Cardiac muscle cell (in vitro differentiated cells and primary cell): Measurements from ENCODE around the gene TEX261. TPM values are rescaled to one million over a fixed set of nuclear protein-coding genes. Genes with fewer than 3 reads are reported as not detected.
A peak's percentile ranks its signal among the peaks of the same experiment; 100 is the strongest.

Experiments used
- DNase-seq, 2 donors: peaks; one replicate each; pipeline versions ENCODE4 v3.0.0 to v3.0.0-alpha.2; 2010 to 2017; ENCODE audit warnings: low read depth in 1 of 2, low spot score in 1 of 2
- H3K27ac ChIP-seq: fragments of 200-600 bp; sonication (generic); 2 replicates; pipeline ENCODE4 v1.5.1; 2016
- H3K27me3 ChIP-seq: fragments of 200-600 bp; sonication (generic); 2 replicates; pipeline ENCODE4 v1.6.0; 2016; ENCODE audit warnings: control low read depth
- H3K36me3 ChIP-seq: fragments of 200-600 bp; sonication (generic); 2 replicates; pipeline ENCODE4 v1.5.1; 2016; ENCODE audit warnings: control low read depth
- H3K4me1 ChIP-seq: fragments of 200-600 bp; sonication (generic); 2 replicates; pipeline ENCODE4 v1.8.1; 2017; ENCODE audit warnings: low read depth, mild to moderate bottlenecking, mixed run types
- H3K4me3 ChIP-seq: fragments of 200-600 bp; sonication (generic); 2 replicates; pipeline ENCODE4 v1.5.1; 2016; ENCODE audit warnings: mild to moderate bottlenecking
- H3K9me3 ChIP-seq: fragments of 200-600 bp; sonication (generic); 2 replicates; pipeline ENCODE4 v1.5.1; 2017; ENCODE audit warnings: low read depth, mild to moderate bottlenecking, control low read depth
- polyA plus RNA-seq: library from polyadenylated mRNA; unstranded; fragments of >200 nt; fragmentation: Nextera tagmentation; extraction: Ambion mirVana; gene quantifications from 2 replicates; pipeline ENCODE4 v1.2.1, GENCODE V29; 2016
- total RNA-seq: library from RNA; depleted of rRNA; stranded (reverse); fragments of >200 nt; gene quantifications from 2 replicates; pipeline ENCODE4 v1.2.3, GENCODE V29; 2016
- TF ChIP-seq, protein P1 (sequence below): IDR thresholded peaks from 2 replicates; pipeline ENCODE4 v1.5.1; 2012; ENCODE audit warnings: low read depth, mild to moderate bottlenecking, low read length

TEX261 gene
- total and polyA plus RNA-seq, 2 experiments from 2014 or later, result 13.9 to 31.5 TPM

DNA sequence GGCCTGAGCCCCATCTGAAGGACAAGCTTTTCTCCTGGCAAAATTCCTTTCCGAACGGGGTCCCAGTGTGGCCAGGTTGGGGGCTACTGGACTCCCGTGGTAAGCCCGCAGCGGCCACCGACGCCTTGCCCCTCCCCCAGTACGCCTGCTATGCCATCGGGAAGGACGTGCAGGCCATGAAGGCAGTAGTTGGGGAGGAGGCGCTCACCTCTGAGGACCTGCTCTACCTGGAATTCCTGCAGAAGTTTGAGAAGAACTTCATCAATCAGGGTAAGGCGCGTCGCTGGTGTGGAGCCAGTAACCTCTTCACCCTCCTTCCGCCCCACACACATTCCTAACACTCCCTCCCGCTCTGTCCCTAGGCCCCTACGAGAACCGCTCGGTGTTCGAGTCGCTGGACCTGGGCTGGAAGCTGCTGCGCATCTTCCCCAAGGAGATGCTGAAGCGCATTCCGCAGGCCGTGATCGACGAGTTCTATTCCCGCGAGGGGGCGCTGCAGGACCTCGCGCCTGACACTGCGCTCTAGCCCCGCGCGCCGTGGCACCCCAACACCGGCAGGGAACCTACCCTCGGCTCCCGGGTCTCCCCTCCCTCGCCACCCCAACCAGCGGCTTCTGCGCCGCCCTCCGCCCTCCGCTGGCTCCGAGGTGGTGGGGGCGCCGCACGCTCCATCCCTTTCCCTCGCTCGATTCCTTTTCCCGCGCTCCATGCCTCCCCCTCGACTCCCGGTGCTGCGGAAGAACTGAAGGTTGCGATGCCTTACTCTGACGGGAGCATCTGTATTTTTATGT is 29.9 kb downstream of the TEX261 start:
- DNase-seq, result peak; percentile 72 to 81
- Histone ChIP-seq H3K36me3 (no peaks in the 10 kb centered on the region), H3K9me3 (no peaks in the 10 kb centered on the region), H3K27me3 (peaks cover 83% of the 10 kb centered on the region), H3K4me1 (no peaks in the 10 kb centered on the region), H3K27ac (no peak overlapping the region), H3K4me3 (peak overlapping the region; percentile 25)
- TF ChIP-seq, protein P1, sequence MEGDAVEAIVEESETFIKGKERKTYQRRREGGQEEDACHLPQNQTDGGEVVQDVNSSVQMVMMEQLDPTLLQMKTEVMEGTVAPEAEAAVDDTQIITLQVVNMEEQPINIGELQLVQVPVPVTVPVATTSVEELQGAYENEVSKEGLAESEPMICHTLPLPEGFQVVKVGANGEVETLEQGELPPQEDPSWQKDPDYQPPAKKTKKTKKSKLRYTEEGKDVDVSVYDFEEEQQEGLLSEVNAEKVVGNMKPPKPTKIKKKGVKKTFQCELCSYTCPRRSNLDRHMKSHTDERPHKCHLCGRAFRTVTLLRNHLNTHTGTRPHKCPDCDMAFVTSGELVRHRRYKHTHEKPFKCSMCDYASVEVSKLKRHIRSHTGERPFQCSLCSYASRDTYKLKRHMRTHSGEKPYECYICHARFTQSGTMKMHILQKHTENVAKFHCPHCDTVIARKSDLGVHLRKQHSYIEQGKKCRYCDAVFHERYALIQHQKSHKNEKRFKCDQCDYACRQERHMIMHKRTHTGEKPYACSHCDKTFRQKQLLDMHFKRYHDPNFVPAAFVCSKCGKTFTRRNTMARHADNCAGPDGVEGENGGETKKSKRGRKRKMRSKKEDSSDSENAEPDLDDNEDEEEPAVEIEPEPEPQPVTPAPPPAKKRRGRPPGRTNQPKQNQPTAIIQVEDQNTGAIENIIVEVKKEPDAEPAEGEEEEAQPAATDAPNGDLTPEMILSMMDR, result peak; percentile 79

DNA sequence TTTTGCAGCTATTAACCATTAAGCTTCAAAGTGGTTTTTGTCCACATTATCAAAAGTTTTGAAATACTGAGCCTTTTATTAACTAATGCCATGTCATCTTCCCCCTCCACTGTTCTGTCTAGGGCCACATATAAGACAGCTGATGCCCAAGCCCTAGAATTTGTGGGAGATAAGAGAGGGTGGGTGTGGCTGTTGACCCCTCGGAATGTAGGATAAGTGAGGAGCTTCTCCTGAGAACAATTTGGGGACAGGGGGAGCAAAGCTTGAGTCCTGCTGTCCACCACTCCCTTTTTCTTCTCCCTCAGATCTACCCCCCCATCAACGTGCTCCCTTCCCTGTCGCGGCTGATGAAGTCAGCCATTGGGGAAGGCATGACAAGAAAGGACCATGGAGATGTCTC is 30.5 kb downstream of the TEX261 start:
- TF ChIP-seq, protein P1, result no peak
- no peak overlapping the region for H3K4me3 ChIP-seq
- H3K4me1 ChIP-seq, result no peaks in the 10 kb centered on the region
- peaks cover 79% of the 10 kb centered on the region for H3K27me3 ChIP-seq
- no peak overlapping the region for H3K27ac ChIP-seq
- no peaks in the 10 kb centered on the region for H3K9me3 ChIP-seq
- no peaks in the 10 kb centered on the region for H3K36me3 ChIP-seq
- no peak for DNase-seq

DNA sequence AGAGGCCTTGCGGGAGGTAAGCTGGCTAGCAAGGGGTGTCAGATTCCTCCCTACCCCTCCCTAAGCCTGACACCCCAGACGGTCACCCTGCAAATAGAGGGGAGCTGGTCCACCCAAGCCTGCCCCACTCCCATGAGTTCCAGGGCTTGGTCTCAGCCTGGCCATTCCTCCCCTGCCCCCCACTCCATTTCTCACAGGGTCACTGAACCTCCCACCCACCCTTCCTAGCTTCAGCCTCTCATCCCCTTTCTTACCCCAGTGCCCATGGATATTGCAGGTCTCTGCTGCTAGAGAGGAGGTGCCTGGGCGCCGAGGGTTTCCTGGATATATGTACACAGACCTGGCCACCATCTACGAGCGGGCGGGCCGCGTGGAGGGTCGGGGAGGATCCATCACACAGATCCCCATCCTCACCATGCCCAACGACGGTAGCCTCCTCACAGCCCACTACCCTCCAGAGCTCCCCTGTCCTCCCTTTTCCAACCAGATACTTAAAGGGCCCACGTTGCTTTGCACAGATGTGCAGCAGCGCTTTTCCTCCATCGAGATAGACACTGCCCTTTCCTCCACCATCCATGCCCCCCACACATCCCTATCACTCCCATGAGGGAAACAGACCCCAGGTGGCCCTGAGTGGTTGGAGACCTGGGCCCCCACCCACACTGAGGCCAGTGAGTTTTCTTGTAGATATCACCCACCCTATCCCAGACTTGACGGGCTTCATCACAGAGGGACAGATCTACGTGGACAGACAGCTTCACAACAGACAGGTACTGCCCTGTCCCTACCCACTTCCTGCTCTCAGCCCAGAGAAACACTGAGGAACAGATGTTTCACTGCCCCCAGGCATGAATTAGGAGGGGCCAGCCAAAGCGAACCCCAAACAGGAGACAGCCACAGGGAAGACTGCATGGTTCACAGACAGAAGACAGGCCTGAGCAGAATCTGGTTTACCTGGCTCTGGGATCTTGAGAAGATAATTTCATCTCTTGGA is 31.5 kb downstream of the TEX261 start:
- Histone ChIP-seq H3K4me1 (no peaks in the 10 kb centered on the region), H3K9me3 (no peaks in the 10 kb centered on the region), H3K4me3 (no peak overlapping the region), H3K27ac (no peak overlapping the region), H3K36me3 (no peaks in the 10 kb centered on the region), H3K27me3 (peaks cover 75% of the 10 kb centered on the region)
- DNase-seq, result no peak
- TF ChIP-seq, protein P1, result no peak

DNA sequence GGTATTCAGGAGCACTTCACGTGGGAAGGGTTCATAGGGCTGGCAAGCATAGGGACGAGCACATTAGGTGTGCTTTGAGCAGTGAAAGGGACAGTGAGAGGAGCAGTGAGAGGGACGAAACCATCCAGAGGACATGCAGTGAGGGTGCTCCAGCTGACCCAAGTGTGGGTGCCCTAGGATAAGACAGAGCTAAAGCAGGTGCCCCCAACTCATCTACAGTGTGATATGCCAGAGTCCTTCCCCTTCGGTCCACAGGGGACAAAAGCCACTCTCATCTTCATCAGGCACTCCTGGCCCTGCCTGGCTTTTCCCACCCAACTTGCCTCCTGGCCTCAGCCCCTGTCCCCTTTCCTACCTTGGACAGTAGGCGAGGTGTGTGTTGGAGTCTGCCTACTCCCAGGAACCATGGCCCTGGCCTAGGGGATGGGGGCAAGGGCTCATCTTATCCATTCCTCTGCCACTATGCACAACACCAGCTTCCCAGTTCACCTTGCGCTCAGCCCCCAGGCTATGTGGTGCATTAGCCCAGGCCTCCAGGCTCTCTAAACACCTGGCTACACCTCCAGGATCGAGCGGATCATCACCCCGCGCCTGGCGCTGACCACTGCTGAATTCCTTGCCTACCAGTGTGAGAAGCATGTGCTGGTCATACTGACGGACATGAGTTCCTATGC is 32.3 kb downstream of the TEX261 start:
- TF ChIP-seq, protein P1, result no peak
- Histone ChIP-seq H3K9me3 (no peaks in the 10 kb centered on the region), H3K4me3 (no peak overlapping the region), H3K27ac (no peak overlapping the region), H3K36me3 (no peaks in the 10 kb centered on the region), H3K27me3 (peaks cover 75% of the 10 kb centered on the region), H3K4me1 (no peaks in the 10 kb centered on the region)
- no peak for DNase-seq

DNA sequence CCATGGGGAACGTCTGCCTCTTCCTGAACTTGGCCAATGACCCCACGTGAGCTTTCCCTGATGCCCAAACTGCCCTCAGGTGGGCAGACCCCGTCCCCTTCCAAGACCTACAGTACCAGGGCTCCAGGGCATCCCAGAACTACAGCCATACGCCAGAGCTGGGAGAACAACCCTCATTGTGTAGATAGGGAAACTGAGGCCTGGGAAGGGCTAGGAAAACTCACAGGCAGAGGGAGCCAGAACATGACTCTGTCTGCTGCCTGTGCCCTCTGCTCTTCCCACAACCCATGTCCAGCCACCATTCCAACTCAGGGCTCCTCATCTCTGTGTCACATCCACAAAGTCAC is 33.1 kb downstream of the TEX261 start:
- H3K9me3 ChIP-seq, result no peaks in the 10 kb centered on the region
- no peak for DNase-seq
- peaks cover 68% of the 10 kb centered on the region for H3K27me3 ChIP-seq
- H3K36me3 ChIP-seq, result no peaks in the 10 kb centered on the region
- H3K4me3 ChIP-seq, result no peak overlapping the region
- H3K4me1 ChIP-seq, result no peaks in the 10 kb centered on the region
- no peak overlapping the region for H3K27ac ChIP-seq
- TF ChIP-seq, protein P1, result no peak
